ENCODE data around the gene ELMOD1. TPM values are rescaled to one million over a fixed set of nuclear protein-coding genes. Genes with fewer than 3 reads are reported as not detected.

ELMOD1 gene
- total and polyA plus RNA-seq, 10 of the 15 experiments (the other 5 are each of a cell fraction or from before 2014, with no cell fraction given) = not detected

- SMC1A ChIA-PET (ENCODE audit: uncharacterized antibody, unreplicated experiment) = interaction anchor here (0.7 to 11.1 kb wide), 6 partner anchors 12 to 124 kb away, joined by 3 to 249 read pairs (median 8); no protein-coding TSS in a partner anchor
- ATAC-seq = no peak
- DNase-seq (ENCODE audit: low read depth, low spot score) = no peak
- TF ChIP-seq GABPA (IDR thresholded peaks at IDR 0.05; ENCODE audit: low read depth) = no peak
- no peak for TF ChIP-seq ESRRA (IDR thresholded peaks at IDR 0.05; ENCODE audit: low read length)
- no peak for TF ChIP-seq ZNF274 (IDR thresholded peaks at IDR 0.05; ENCODE audit: insufficient read depth, insufficient read length)
- no peak for TF ChIP-seq ZNF687 (IDR thresholded peaks at IDR 0.05)
- TF ChIP-seq PRDM15 (CRISPR knock-in tag; IDR thresholded peaks at IDR 0.05) = no peak
- no peak for TF ChIP-seq MYC (IDR thresholded peaks at IDR 0.05; ENCODE audit: insufficient read depth, insufficient read length, insufficient replicate concordance, low read length, severe bottlenecking)
- TF ChIP-seq CEBPB (IDR thresholded peaks at IDR 0.05; ENCODE audit: borderline replicate concordance in 1 of 2, low read depth in 2 of 2, low read length in 2 of 2) = no peak
- no peak for TF ChIP-seq BCL3 (IDR thresholded peaks at IDR 0.05; ENCODE audit: borderline replicate concordance, insufficient read depth, low read depth, low read length, poor library complexity, severe bottlenecking)
- TF ChIP-seq NR2F1 (conservative IDR thresholded peaks at IDR 0.05) = no peak
- TF ChIP-seq MEF2A (IDR thresholded peaks at IDR 0.05; ENCODE audit: insufficient read depth, low read depth, low read length) = no peak
- TF ChIP-seq ETV6 (conservative IDR thresholded peaks at IDR 0.05 in 1 of 2, IDR thresholded peaks at IDR 0.05 in 1 of 2; ENCODE audit: borderline replicate concordance in 1 of 2, low read depth in 1 of 2) = no peak
- TF ChIP-seq IRF5 (IDR thresholded peaks at IDR 0.05; ENCODE audit: borderline replicate concordance) = no peak
- TF ChIP-seq NFIC (IDR thresholded peaks at IDR 0.05; ENCODE audit: low read depth, low read length) = no peak
Measured at GRCh38 chr11:107561688-107562087, 29.3 kb upstream of the ELMOD1 start.

More at GRCh38 chr11:107561688-107562087, 29.3 kb upstream of the ELMOD1 start:
- no peaks in the 10 kb centered on the region for H3K9me3 ChIP-seq (replicated peaks; ENCODE audit: control insufficient read depth, insufficient read depth, low read length)
- H3K4me3 ChIP-seq = no peak overlapping the region
- H3K4me2 ChIP-seq (ENCODE audit: control insufficient read depth, insufficient read depth) = no peak overlapping the region
- ChIA-PET POLR2A (no interaction called here), CTCF (interaction anchor here (2.0 to 21.8 kb wide), 6 partner anchors 13 to 209 kb away, joined by 10 to 536 read pairs (median 68); no protein-coding TSS in a partner anchor), RAD21 (ENCODE audit: unreplicated experiment) (interaction anchor here (3.2 to 10.5 kb wide), 2 partner anchors 12 to 128 kb away, joined by 33 to 120 read pairs; no protein-coding TSS in a partner anchor)
- H3K9ac ChIP-seq (ENCODE audit: control insufficient read depth, insufficient read depth, low read length) = no peak overlapping the region
- intact Hi-C loops (cut with micrococcal nuclease; ENCODE audit: unreplicated experiment) = loop anchor here (5.0 to 10.0 kb wide), 3 partner anchors 211 to 443 kb away; partner anchors contain the start of gene CUL5
- H2AFZ ChIP-seq (ENCODE audit: control insufficient read depth, low read depth, low read length) = no peak overlapping the region
- H3K4me1 ChIP-seq (ENCODE audit: control insufficient read depth, insufficient read depth, low read length) = peaks cover 13% of the 10 kb centered on the region
- H3K79me2 ChIP-seq (ENCODE audit: control insufficient read depth, insufficient read depth, low read length) = peaks cover 22% of the 10 kb centered on the region
- no peaks in the 10 kb centered on the region for H4K20me1 ChIP-seq (ENCODE audit: control insufficient read depth, insufficient read depth)
- H3K36me3 ChIP-seq (ENCODE audit: control insufficient read depth in 2 of 2, insufficient read depth in 2 of 2, low read length in 1 of 2) = 0 out of 4 replicates have a peak, but pooled peaks cover 0 to 2% of the 10 kb centered on the region in 2 experiments
- no peak overlapping the region for H3K27ac ChIP-seq (ENCODE audit: control insufficient read depth, insufficient read depth)
- FAIRE-seq = no peak
- in situ Hi-C loops (cut with MboI) = no loop called here
- no peaks in the 10 kb centered on the region for H3K27me3 ChIP-seq (replicated peaks in 1 of 2; ENCODE audit: control insufficient read depth in 2 of 2, insufficient read depth in 2 of 2, low read length in 1 of 2)
- no TSS peak for BruUV-seq (replicated peaks)

All from GM12878 (cell line).